Stomach (tissue), 4 donors: Measurements from ENCODE around the gene RUBCN.
A peak's percentile ranks its signal among the peaks of the same experiment; 100 is the strongest.
"Not testable (repeated sequence)": the region's sequence is repeated elsewhere in the genome, so short reads cannot be mapped to it uniquely, and the experiment has no call there.

Source experiments
- CTCF ChIP-seq, 7 experiments: fragments of 450-650 bp in 4 of 7; fragments of 200-600 bp in 3 of 7; sonication (generic) in 3 of 7; IDR thresholded peaks; one replicate each; pipeline ENCODE4 v1.5.1; 2016 to 2019; ENCODE audit warnings: antibody characterized with exemption in 7 of 7, control low read depth in 2 of 7, mild to moderate bottlenecking in 1 of 7
- EP300 ChIP-seq: sonication (generic); formaldehyde crosslinking; IDR thresholded peaks from one replicate; pipeline ENCODE4 v1.6.1; 2017; ENCODE audit warnings: antibody characterized with exemption
- POLR2A ChIP-seq, 4 donors: fragments of 450-650 bp; IDR thresholded peaks; one replicate each; pipeline ENCODE4 v1.6.1; 2016; ENCODE audit warnings: antibody characterized with exemption in 4 of 4, control low read depth in 2 of 4, mild to moderate bottlenecking in 1 of 4, moderate library complexity in 1 of 4
- POLR2AphosphoS5 ChIP-seq, 3 donors: sonication (generic); formaldehyde crosslinking; IDR thresholded peaks; one replicate each; pipeline ENCODE4 v1.6.1; 2016; ENCODE audit warnings: antibody characterized with exemption in 3 of 3

- TF ChIP-seq CTCF (IDR thresholded peaks at IDR 0.05) = peak in 2 of 7 experiments; percentile 26 to 32
- not testable (repeated sequence) for TF ChIP-seq POLR2A (IDR thresholded peaks at IDR 0.05); POLR2AphosphoS5 (IDR thresholded peaks at IDR 0.05); EP300
These were observed 104.7 kb downstream of the RUBCN start for GRCh38 chr3:197631989-197632388.
